Smooth muscle cell of the coronary artery (primary cell): ENCODE measurements around the gene PSMD10. TPM values are rescaled to one million over a fixed set of nuclear protein-coding genes. Genes with fewer than 3 reads are reported as not detected.

ENCODE experiments used
- total RNA-seq: library from RNA; depleted of rRNA; stranded (reverse); fragments of >200 nt; gene quantifications from 2 replicates; pipeline ENCODE4 v1.2.3, GENCODE V29; 2014; ENCODE audit warnings: low replicate concordance

Gene PSMD10, protein sequence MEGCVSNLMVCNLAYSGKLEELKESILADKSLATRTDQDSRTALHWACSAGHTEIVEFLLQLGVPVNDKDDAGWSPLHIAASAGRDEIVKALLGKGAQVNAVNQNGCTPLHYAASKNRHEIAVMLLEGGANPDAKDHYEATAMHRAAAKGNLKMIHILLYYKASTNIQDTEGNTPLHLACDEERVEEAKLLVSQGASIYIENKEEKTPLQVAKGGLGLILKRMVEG
- 78.6 and 96.7 TPM in 2 replicates for total RNA-seq

DNA sequence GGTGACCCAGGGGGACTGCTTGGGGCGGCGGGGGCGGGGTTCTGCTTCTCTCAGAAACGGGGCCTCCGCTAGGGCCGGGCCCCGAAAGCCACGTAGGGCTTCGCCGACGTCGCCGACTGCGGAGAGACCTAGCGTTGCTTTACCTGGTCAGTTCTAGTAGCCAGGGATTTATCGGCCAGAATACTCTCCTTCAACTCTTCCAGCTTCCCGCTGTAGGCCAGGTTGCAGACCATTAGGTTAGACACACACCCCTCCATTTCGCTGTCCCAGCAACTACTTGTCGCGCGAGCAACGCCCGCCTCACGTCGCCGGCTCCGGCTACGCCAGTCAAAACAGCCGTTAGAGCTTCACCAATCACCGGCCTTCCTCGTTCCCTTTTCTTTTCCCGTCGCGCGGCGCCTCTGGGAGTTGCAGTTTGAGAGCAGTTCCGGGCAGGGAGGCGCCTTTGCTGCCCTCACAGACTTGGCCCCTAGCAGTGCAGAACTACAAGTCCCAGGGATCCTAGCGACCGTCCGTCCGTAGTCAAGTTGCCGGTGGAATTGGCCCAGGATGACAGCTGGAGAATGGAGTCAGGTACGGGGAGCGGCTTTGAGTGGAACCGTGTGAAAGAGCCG, at the start of gene PSMD10, which contains the start of gene ATG4A:
Gene PSMD10, minus strand, starts transcription at position 279 of the 614 bp plus-strand sequence. Its CDS starts 22 bp downstream, at position 257.
Gene ATG4A, plus strand, starts transcription at position 515 of the 614 bp plus-strand sequence. Its CDS starts 49 bp downstream, at position 564.

DNA sequence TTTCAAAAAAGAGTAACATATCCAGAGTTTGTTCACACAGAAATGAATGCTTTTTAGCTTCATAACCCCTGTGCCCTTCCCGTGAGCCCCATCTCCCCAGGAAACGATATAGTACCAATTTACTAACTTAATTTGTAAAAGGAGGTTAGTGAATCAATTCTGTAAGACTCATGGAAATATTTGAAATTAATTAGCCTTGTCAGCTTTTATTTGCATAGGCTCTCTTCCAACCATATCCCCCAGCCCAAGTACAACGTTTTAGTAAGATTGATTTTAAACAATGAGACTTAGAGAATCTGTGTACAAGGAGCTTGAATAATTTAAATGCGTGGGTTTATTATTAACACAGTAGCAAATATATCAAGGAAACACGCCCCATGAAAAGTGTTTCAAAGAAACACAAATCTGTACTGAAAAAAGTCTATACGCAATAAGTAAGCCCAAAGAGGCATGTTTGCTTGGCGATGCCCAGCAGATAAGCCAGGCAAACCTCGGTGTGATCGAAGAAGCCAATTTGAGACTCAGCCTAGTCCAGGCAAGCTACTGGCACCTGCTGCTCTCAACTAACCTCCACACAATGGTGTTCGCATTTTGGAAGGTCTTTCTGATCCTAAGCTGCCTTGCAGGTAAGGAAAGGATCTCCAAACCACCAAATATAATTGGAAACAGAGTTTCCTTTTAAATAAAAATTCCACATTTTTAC, 46.6 kb downstream of the PSMD10 start, which contains the start of gene VSIG1:
Gene VSIG1, plus strand, starts transcription at position 512 of the 703 bp plus-strand sequence. Its CDS starts 66 bp downstream, at position 578.

Other genes starting within 250 kb of the PSMD10 start
- gene TEX13B, start 109.2 kb downstream of the PSMD10 start, total RNA-seq, result not detected in 2 replicates
- 0.90 TPM in 1 of 2 replicates, not detected in the other for gene VSIG1, start 46.5 kb downstream of the PSMD10 start, total RNA-seq
- gene ATG4A, start 236 bp upstream of the PSMD10 start, total RNA-seq, result 5.4 and 14.1 TPM in 2 replicates